GM18868 (cell line): Measurements from ENCODE around the gene HMGCS1.
"Not testable (repeated sequence)": the region's sequence is repeated elsewhere in the genome, so short reads cannot be mapped to it uniquely, and the experiment has no call there.

Experiments
- ATAC-seq: cut with Tn5 transposase; IDR thresholded peaks from one replicate; pipeline ENCODE4 v1.9.1; 2021; ENCODE audit warnings: mild to moderate bottlenecking, moderate library complexity; ENCODE audit not compliant: unreplicated experiment

The HMGCS1 gene

DNA sequence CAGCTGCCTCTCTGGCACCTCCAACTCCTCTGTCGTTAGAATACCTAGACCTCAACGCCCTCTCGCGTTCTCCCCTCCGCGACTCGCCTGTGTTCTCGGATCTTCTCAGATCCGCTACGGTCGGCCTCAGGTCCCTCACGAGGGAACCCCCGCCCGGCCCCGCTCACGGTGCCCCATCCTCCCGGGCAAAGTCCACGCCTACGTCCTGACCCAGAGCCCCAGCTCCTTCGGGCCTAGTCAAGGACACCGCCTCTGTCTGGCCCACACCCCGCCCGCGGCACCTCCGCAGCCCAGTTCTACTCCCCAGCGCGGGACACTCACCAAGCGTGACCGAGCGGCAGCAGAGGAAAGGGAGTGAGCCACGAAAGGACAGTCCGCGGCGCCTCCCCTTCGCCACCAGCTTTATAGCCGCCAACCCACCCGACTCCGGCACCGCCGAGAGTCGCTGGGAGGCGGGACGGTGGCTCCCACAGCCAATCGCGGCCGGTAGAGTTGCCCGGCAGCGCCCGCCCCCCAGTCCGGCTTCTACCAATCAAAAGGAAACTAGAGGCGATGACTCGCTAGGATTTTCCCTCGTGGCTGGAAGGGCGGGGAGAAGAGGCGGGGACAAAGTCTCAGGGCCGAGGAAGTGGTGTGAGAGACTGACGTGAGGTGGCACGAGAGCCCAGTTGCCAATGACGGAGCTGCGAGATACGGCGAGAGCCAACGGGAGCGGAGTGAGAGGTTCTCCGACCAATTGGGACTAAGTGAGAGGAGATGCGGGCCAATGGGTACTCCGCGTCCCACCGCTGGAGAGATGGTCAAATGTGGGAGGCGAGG, at the start of gene HMGCS1:
TSS of gene HMGCS1 (minus strand) at position 378 of the 819 bp plus-strand sequence. CDS start 14,447 bp downstream, outside the sequence.
- ATAC-seq: peak; percentile 94

DNA sequence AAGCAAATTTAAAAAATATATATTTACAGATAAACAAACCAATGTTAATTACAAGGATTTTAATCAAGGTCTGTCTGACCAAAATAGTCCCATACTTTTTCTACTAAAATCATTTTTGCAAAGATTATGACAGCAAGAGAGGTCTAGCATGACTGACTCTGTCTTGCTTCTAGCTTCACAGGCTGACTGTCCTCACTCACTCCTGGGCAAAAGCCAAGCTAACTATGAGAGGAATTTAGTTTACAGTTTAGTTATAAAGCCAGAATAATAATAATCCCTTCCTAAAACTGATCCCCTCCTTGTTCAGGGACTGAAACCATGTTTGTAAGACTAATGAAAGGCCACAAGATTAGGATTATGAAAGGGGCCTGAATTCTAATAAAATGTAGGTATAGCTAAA, 45.5 kb upstream of the HMGCS1 start:
- ATAC-seq: no peak

GRCh38 chr5:43358301-43358700, 45.1 kb upstream of the HMGCS1 start:
- ATAC-seq: no peak

DNA sequence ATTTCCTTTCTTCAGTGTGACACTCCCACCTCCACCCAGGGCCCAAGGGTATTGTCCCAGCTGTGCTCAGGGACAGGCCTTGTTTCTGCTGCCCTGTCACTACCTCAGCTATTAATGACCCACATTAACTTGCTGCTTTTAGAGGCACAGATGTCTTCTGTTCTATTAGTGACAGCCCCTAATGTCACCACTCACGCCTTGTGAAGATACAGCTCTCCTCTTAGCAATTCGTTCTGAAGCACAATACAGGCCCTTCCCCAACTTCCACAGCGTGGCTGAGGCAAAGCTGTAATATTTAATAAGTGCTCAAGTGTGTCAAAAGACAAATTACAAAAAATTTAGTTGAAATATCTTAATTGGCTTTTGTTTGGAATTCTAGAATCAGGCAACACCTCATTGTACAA, 44.7 kb upstream of the HMGCS1 start:
- no peak for ATAC-seq

GRCh38 chr5:43357067-43357466, 43.9 kb upstream of the HMGCS1 start:
- no peak for ATAC-seq

GRCh38 chr5:43354774-43355173, 41.6 kb upstream of the HMGCS1 start:
- no peak for ATAC-seq

DNA sequence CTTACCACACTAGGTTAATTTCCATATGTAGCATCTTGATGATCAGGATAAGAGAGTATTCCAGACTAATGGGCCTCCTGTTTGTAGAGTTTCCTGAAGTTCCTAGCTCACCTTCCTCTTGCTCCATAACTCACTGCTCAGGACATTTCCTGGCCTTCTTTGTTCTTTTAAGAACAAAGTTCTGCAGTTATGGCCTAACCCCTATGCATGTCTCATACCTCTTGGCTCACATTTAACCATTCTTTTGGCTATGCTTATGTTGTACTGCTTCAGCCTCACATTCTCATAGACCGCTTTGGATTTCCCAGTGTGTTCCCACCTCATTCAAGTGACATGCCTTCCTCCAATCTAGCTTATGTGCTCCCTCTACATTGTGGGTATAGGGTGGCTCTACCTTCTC, 40.5 kb upstream of the HMGCS1 start:
- no peak for ATAC-seq

DNA sequence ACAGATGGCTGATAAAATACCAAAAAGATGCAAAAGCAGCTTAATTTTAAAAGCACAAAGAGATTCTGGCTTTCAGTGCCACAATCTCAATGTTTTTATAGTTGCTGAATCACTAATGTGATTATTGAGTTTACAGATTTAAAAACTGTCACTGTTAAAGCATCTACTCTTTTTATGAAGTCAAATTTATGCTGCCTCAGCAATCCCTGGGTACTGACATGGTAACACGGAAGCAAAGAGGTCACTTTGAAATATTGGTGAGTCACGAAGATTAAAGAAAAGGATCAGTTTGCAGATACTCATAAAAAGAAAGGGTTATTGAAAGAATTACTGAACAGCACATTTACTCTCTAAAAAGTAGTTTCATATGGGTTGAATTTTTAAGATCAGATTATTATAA, 39.7 kb upstream of the HMGCS1 start:
- ATAC-seq: no peak

DNA sequence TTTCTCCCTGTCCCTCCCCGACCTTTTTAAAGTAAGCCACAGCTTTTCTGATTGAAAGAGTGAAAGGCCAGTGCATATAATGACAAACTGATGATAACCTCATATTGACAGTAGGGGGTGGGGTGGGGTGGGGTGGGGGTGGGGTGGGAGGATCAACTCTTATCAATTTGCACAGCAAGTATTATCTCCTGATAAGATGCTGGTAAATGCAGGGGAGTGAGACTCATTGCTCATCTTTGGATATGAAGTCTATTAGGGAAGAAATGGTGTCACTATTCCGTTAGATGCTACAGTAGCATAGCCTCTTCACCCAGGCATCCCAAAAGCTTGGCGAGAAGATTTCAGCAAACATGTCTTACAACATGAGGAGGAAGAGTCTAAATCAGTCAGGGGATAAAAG, 38.9 kb upstream of the HMGCS1 start:
- ATAC-seq: no peak

DNA sequence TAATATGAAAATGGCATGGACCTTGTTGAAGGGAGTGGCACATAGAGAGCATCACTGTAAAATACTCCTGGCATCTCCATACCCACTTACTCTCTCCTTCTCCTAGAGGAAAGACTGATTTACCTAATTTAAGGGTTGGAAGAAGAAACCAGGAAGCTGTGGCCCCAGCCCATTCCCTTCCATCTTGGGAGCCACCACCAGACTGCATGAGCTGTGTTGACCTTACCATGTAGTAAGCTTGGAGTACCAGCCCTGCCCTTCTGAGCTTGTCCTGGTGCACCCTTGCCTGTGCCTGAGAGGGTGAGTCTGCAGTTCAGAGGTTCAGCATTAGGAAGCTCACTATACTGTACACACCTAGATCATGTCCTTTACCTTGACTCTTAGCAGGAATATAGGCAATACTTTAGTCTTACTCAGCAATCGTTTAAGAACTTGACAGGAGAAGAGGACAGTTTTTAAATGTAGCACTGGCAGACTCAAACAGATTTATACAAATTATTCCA, 35.7 kb upstream of the HMGCS1 start:
- no peak for ATAC-seq

- no peak for ATAC-seq
Measured at GRCh38 chr5:43348207-43348606, 35.0 kb upstream of the HMGCS1 start.

GRCh38 chr5:43338862-43339261, 25.6 kb upstream of the HMGCS1 start:
- ATAC-seq: no peak

DNA sequence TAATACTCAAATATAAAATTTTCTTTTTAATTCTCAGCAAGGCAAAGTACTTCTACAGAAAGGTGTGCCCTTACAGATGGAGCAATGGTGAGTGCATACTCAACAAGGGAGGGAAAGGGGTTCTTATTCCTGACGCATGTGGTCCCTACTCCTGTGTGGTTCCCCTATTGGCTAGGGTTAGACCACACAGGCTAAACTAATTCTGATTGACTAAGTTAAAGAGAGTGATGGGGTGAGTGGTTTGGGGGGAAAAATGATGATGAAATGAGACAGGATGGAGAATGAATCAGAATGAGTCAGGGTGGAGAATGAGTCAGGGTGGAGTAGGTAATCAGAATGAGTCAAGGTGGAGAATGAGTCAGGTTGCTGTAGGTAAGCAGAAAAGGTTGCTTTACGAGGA, 22.9 kb upstream of the HMGCS1 start:
- no peak for ATAC-seq

DNA sequence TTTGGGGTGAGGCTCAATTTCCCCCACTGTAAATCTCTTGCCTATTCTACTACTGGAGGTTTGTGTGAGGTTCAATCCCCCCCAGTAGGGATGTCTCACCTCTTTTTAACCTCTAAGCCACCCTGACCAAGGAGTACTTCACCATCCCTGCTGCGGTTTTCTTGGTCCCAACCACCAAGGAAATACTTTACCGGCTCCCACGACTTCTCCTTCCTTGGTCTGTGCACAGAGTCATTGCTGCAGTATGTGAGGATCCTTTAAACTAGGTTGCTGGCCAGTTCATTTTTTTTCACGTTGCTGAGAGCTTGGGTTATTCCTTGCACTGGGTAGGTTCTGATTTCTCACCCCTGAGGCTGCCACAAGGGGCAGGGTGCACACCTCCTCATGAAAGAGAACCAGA, 22.5 kb upstream of the HMGCS1 start:
- no peak for ATAC-seq

GRCh38 chr5:43332401-43332800, 19.2 kb upstream of the HMGCS1 start:
- ATAC-seq: no peak

DNA sequence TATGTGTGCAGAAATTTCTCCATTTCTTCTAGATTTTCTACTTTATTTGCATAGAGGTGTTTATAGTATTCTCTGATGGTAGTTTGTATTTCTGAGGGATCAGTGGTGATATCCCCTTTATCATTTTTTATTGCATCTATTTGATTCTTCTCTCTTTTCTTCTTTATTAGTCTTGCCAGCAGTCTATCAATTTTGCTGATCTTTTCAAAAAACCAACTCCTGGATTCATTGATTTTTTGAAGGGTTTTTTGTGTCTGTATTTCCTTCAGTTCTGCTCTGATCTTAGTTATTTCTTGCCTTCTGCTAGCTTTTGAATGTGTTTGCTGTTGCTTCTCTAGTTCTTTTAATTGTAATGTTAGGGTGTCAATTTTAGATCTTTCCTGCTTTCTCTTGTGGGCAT, 12.4 kb upstream of the HMGCS1 start:
- not testable (repeated sequence) for ATAC-seq

DNA sequence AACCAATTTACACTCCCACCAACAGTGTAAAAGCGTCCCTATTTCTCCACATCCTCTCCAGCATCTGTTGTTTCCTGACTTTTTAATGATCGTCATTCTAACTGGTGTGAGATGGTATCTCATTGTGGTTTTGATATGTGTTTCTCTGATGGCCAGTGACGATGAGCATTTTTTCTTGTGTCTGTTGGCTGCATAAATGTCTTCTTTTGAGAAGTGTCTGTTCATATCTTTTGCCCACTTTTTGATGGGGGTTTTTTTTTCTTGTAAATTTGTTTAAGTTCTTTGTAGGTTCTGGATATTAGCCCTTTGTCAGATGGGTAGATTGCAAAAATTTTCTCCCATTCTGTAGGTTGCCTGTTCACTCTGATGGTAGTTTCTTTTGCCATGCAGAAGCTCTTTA, 10.3 kb upstream of the HMGCS1 start:
- not testable (repeated sequence) for ATAC-seq

GRCh38 chr5:43320846-43321245, 7.6 kb upstream of the HMGCS1 start:
- no peak for ATAC-seq

DNA sequence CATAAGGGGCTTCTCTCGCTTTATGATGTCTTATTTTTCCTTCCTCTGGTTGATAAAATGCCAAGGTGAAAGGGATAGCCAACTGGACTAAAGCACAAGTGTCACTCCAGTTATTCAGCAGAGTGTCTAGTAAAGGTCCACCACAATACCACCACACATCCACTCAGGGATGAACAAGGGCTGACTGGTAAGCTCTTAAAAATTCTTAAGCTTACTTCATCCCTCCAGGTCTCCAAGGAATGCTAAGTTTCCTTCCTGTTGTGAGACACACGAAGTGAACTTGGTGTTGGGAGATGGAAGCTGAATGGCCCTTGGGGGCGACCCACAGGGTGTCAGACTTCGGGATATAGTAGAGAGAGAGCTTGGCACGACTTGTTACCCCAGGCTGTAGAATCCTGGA, 3.2 kb upstream of the HMGCS1 start:
- ATAC-seq: no peak

DNA sequence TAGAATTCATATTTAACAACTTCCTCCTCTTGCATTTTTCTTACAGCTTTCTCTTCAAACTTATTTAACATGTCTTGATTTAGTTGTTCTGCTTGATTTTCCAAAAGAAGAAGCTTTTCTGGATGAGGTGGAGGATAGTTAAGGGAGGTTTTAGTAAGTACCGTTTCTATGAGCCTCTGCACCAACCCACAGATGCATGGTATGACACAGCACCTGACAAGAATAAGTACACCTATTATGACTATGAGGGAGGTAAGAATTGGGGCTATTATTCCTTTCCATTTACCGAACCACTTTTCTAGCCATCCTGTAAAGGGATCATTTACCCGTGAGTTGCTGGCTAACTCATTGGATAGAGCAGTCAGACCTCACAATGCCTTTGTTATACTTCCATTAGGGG, 2.5 kb upstream of the HMGCS1 start:
- ATAC-seq: no peak

- no peak for ATAC-seq
Measured at GRCh38 chr5:43315263-43315662, 2.1 kb upstream of the HMGCS1 start.

- ATAC-seq: no peak
Measured at GRCh38 chr5:43314724-43315123, 1.5 kb upstream of the HMGCS1 start.
